ENCODE data around the gene SV2C. TPM values are rescaled to one million over a fixed set of nuclear protein-coding genes. Genes with fewer than 3 reads are reported as not detected.

SV2C gene
- total RNA-seq, 1 donor from 2014 or later = 0.33 TPM

DNA sequence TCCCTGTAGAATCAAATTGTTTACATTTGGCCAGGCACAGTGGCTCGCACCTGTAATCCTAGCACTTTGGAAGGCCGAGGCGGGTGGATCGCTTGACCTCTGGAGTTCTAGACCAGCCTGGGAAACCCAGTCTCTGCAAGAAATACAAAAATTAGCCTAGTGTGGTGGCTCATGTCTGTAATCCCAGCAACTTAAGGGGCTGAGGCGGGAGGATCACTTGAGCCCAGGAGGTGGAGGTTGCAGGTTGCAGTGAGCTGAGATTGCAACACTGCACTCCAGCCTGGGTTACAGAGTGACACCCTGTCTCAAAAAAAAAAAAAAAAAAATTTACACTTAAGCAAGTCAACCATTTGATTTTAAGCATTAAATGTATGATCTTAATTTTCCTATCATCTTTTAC lies 302.4 kb downstream of the SV2C start:
- H3K4me3 Mint-ChIP-seq = no peak overlapping the region
- H3K4me1 Mint-ChIP-seq = peaks cover 33% of the 10 kb centered on the region

GRCh38 chr5:76386360-76386759 lies 303.2 kb downstream of the SV2C start:
- Mint-ChIP-seq H3K4me3 (no peak overlapping the region), H3K27ac (ENCODE audit: unreplicated experiment) (no peak overlapping the region), H3K36me3 (ENCODE audit: low read depth) (no peaks in the 10 kb centered on the region), H3K27me3 (ENCODE audit: low read depth) (no peaks in the 10 kb centered on the region), H3K9me3 (no peaks in the 10 kb centered on the region), H3K4me1 (peaks cover 28% of the 10 kb centered on the region)
- DNase-seq (ENCODE audit: low read depth, low spot score) = no peak
- TF ChIP-seq CTCF (conservative IDR thresholded peaks at IDR 0.05) = no peak

More for the DNA sequence above, 302.4 kb downstream of the SV2C start:
- DNase-seq (ENCODE audit: low read depth, low spot score) = no peak
- Mint-ChIP-seq H3K27ac (ENCODE audit: unreplicated experiment) (no peak overlapping the region), H3K9me3 (no peaks in the 10 kb centered on the region), H3K27me3 (ENCODE audit: low read depth) (no peaks in the 10 kb centered on the region), H3K36me3 (ENCODE audit: low read depth) (no peaks in the 10 kb centered on the region)
- TF ChIP-seq CTCF (conservative IDR thresholded peaks at IDR 0.05) = no peak

DNA sequence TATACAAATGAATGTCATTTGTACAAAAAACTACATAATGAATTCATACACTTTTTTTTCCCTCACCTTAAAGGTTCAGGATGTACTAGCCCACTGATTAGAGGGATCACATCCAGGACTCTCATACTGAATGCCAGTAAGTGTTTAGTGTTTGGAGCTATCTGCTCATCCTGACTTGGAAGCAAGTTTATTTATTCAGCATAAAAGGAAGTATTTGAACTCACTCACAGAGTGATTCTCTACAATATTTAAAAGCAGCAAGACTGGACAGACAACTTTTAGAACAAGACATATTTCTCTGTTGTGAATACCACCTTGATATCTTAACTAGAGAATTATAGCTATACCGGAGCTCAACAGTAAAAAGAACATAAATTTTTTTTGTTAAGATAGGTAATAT lies 305.1 kb downstream of the SV2C start:
- TF ChIP-seq CTCF (conservative IDR thresholded peaks at IDR 0.05) = no peak
- Mint-ChIP-seq H3K4me3 (no peak overlapping the region), H3K4me1 (peaks cover 38% of the 10 kb centered on the region), H3K27me3 (ENCODE audit: low read depth) (no peaks in the 10 kb centered on the region), H3K27ac (ENCODE audit: unreplicated experiment) (no peak overlapping the region), H3K36me3 (ENCODE audit: low read depth) (no peaks in the 10 kb centered on the region), H3K9me3 (no peaks in the 10 kb centered on the region)
- DNase-seq (ENCODE audit: low read depth, low spot score) = no peak

GRCh38 chr5:76388791-76389512 lies 305.8 kb downstream of the SV2C start:
- no peak for TF ChIP-seq CTCF (conservative IDR thresholded peaks at IDR 0.05)
- no peaks in the 10 kb centered on the region for H3K36me3 Mint-ChIP-seq (ENCODE audit: low read depth)
- H3K27me3 Mint-ChIP-seq (ENCODE audit: low read depth) = no peaks in the 10 kb centered on the region
- DNase-seq (ENCODE audit: low read depth, low spot score) = no peak
- peaks cover 39% of the 10 kb centered on the region for H3K4me1 Mint-ChIP-seq
- H3K9me3 Mint-ChIP-seq = no peaks in the 10 kb centered on the region
- H3K4me3 Mint-ChIP-seq = no peak overlapping the region
- peak overlapping the region; percentile 20 for H3K27ac Mint-ChIP-seq (ENCODE audit: unreplicated experiment)

DNA sequence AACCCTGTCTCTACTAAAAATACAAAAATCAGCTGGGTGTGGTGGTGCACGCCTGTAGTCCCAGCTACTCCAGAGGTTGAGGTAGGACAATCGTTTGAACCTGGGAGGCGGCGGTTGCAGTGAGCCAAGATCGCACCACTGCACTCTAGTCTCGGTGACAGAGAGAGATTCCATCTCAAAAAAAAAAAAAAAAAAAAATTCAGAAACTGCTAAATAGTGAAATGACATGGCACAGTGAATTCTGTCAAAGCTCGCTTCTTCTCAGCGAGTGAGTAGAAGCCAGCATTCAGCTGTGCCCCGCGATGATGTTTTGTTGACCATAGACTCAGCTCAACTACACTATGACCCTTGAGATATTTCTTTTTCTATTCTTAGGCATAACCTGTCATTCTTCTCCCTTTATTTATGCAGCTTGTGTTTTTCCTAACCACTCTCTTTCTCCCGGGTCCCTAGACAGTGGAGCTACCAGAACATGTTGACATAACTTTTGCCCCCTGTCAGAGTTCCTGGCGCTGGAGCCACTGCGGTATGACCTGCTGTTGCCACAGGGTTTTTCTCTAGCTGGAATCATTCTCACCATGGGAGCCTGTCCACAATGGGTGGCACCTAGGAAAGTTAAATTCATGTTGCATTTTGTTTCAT lies 306.5 kb downstream of the SV2C start:
- H3K4me1 Mint-ChIP-seq = peaks cover 36% of the 10 kb centered on the region
- H3K4me3 Mint-ChIP-seq = no peak overlapping the region
- H3K36me3 Mint-ChIP-seq (ENCODE audit: low read depth) = no peaks in the 10 kb centered on the region
- TF ChIP-seq CTCF (conservative IDR thresholded peaks at IDR 0.05) = no peak
- DNase-seq (ENCODE audit: low read depth, low spot score) = no peak
- peak overlapping the region; percentile 20 for H3K27ac Mint-ChIP-seq (ENCODE audit: unreplicated experiment)
- H3K9me3 Mint-ChIP-seq = no peaks in the 10 kb centered on the region
- no peaks in the 10 kb centered on the region for H3K27me3 Mint-ChIP-seq (ENCODE audit: low read depth)
